T-helper 9 cell (primary cell): Measurements from ENCODE around the gene XRN2.
"Not testable (repeated sequence)": the region's sequence is repeated elsewhere in the genome, so short reads cannot be mapped to it uniquely, and the experiment has no call there.

Experiments
- DNase-seq: peaks from one replicate; pipeline ENCODE4 v3.0.0-alpha.2; 2020

Gene XRN2

GRCh38 chr20:21352703-21353102, 49.6 kb downstream of the XRN2 start:
- DNase-seq, result no peak

- DNase-seq, result no peak
Observed at GRCh38 chr20:21353236-21353635, 50.1 kb downstream of the XRN2 start.

- no peak for DNase-seq
Observed at GRCh38 chr20:21355981-21356380, 52.9 kb downstream of the XRN2 start.

- DNase-seq, result no peak
Observed at GRCh38 chr20:21356386-21356785, 53.3 kb downstream of the XRN2 start.

- no peak for DNase-seq
Observed at GRCh38 chr20:21357844-21358243, 54.7 kb downstream of the XRN2 start.

GRCh38 chr20:21358737-21359136, 55.6 kb downstream of the XRN2 start:
- no peak for DNase-seq

GRCh38 chr20:21360705-21361104, 57.6 kb downstream of the XRN2 start:
- no peak for DNase-seq

GRCh38 chr20:21361266-21361665, 58.1 kb downstream of the XRN2 start:
- no peak for DNase-seq

GRCh38 chr20:21364413-21364812, 61.3 kb downstream of the XRN2 start:
- no peak for DNase-seq

- no peak for DNase-seq
Observed at GRCh38 chr20:21365771-21366170, 62.6 kb downstream of the XRN2 start.

GRCh38 chr20:21366273-21366672, 63.1 kb downstream of the XRN2 start:
- DNase-seq, result not testable (repeated sequence)

GRCh38 chr20:21368791-21369190, 65.7 kb downstream of the XRN2 start:
- no peak for DNase-seq

- DNase-seq, result no peak
Observed at GRCh38 chr20:21371193-21371592, 68.1 kb downstream of the XRN2 start.

GRCh38 chr20:21372016-21372415, 68.9 kb downstream of the XRN2 start:
- DNase-seq, result no peak

- DNase-seq, result no peak
Observed at GRCh38 chr20:21373436-21373835, 70.3 kb downstream of the XRN2 start.

- DNase-seq, result no peak
Observed at GRCh38 chr20:21376626-21377025, 73.5 kb downstream of the XRN2 start.

- no peak for DNase-seq
Observed at GRCh38 chr20:21377701-21378100, 74.6 kb downstream of the XRN2 start.

GRCh38 chr20:21378259-21378658, 75.1 kb downstream of the XRN2 start:
- no peak for DNase-seq

GRCh38 chr20:21380711-21381110, 77.6 kb downstream of the XRN2 start:
- DNase-seq, result no peak

- no peak for DNase-seq
Observed at GRCh38 chr20:21381619-21382018, 78.5 kb downstream of the XRN2 start.

GRCh38 chr20:21384308-21384892, 81.3 kb downstream of the XRN2 start:
- no peak for DNase-seq

GRCh38 chr20:21386111-21386510, 83.0 kb downstream of the XRN2 start:
- DNase-seq, result no peak

GRCh38 chr20:21387528-21387927, 84.4 kb downstream of the XRN2 start:
- DNase-seq, result no peak

- no peak for DNase-seq
Observed at GRCh38 chr20:21388566-21388965, 85.4 kb downstream of the XRN2 start.

GRCh38 chr20:21389368-21389767, 86.2 kb downstream of the XRN2 start:
- no peak for DNase-seq

- no peak for DNase-seq
Observed at GRCh38 chr20:21390768-21391167, 87.6 kb downstream of the XRN2 start.
